ENCODE data around the gene BCORL1. TPM values are rescaled to one million over a fixed set of nuclear protein-coding genes. Genes with fewer than 3 reads are reported as not detected.

Gene BCORL1
- polyA plus RNA-seq: 1 to 10 TPM in 1 of 3 donors, under 1 TPM in 1, not detected in 1; 0.59 to 2.8 TPM

- peak; percentile 79 to 87 (median 84) for DNase-seq
- H3K4me3 Mint-ChIP-seq: no peak within 1 kb of the TSS
- peaks cover 16 to 21% of the 10 kb centered on the region in 2 donors for H3K4me1 Mint-ChIP-seq
- no peaks in the 10 kb centered on the region for H3K9me3 Mint-ChIP-seq
- H3K36me3 Mint-ChIP-seq: no peaks in the 10 kb centered on the region
- H3K27ac Mint-ChIP-seq: peak within 1 kb of the TSS; percentile 34 to 80 (median 48)
- H3K27me3 Mint-ChIP-seq (ENCODE audit: low read depth in 3 of 3): peaks cover 0 to 4% (median 3%) of the 10 kb centered on the region in 3 donors
Observed at GRCh38 chrX:129982300-129983251, at the start of gene BCORL1. Gene BCORL1, plus strand, starts transcription at chrX:129982635. Its CDS starts 22,597 bp downstream, at chrX:130005232.

- Mint-ChIP-seq H3K9me3 (no peaks in the 10 kb centered on the region), H3K36me3 (no peaks in the 10 kb centered on the region), H3K4me1 (peaks cover 0 to 3% of the 10 kb centered on the region in 2 donors), H3K4me3 (peak overlapping the region in 4 of 5 donors; percentile 45 to 62 (median 50)), H3K27me3 (ENCODE audit: low read depth in 3 of 3) (peaks cover 0 to 5% (median 2%) of the 10 kb centered on the region in 3 donors), H3K27ac (no peak overlapping the region)
- DNase-seq: no peak
Observed at GRCh38 chrX:129932821-129933321, 49.6 kb upstream of the BCORL1 start.

GRCh38 chrX:129933700-129934099, 48.7 kb upstream of the BCORL1 start:
- peak overlapping the region; percentile 62 to 78 (median 70) for H3K4me3 Mint-ChIP-seq
- DNase-seq: no peak
- H3K27me3 Mint-ChIP-seq (ENCODE audit: low read depth in 3 of 3): peaks cover 0 to 7% (median 2%) of the 10 kb centered on the region in 3 donors
- H3K4me1 Mint-ChIP-seq: peaks cover 0 to 3% of the 10 kb centered on the region in 2 donors
- no peaks in the 10 kb centered on the region for H3K9me3 Mint-ChIP-seq
- peak overlapping the region in 1 of 6 donors; percentile 53 for H3K27ac Mint-ChIP-seq
- H3K36me3 Mint-ChIP-seq: no peaks in the 10 kb centered on the region

GRCh38 chrX:129934461-129934860, 48.0 kb upstream of the BCORL1 start:
- peaks cover 0 to 7% (median 2%) of the 10 kb centered on the region in 3 donors for H3K27me3 Mint-ChIP-seq (ENCODE audit: low read depth in 3 of 3)
- no peak for DNase-seq
- H3K4me1 Mint-ChIP-seq: peaks cover 0 to 3% of the 10 kb centered on the region in 2 donors
- no peaks in the 10 kb centered on the region for H3K36me3 Mint-ChIP-seq
- no peak overlapping the region for H3K27ac Mint-ChIP-seq
- H3K9me3 Mint-ChIP-seq: no peaks in the 10 kb centered on the region
- peak overlapping the region in 1 of 5 donors; percentile 44 for H3K4me3 Mint-ChIP-seq

GRCh38 chrX:129934952-129935351, 47.5 kb upstream of the BCORL1 start:
- H3K9me3 Mint-ChIP-seq: no peaks in the 10 kb centered on the region
- peaks cover 0 to 7% (median 2%) of the 10 kb centered on the region in 3 donors for H3K27me3 Mint-ChIP-seq (ENCODE audit: low read depth in 3 of 3)
- no peak overlapping the region for H3K27ac Mint-ChIP-seq
- DNase-seq: no peak
- no peak overlapping the region for H3K4me3 Mint-ChIP-seq
- H3K4me1 Mint-ChIP-seq: peaks cover 0 to 3% of the 10 kb centered on the region in 2 donors
- no peaks in the 10 kb centered on the region for H3K36me3 Mint-ChIP-seq

- no peaks in the 10 kb centered on the region for H3K9me3 Mint-ChIP-seq
- no peaks in the 10 kb centered on the region for H3K4me1 Mint-ChIP-seq
- H3K27ac Mint-ChIP-seq: no peak overlapping the region
- no peaks in the 10 kb centered on the region for H3K36me3 Mint-ChIP-seq
- no peak for DNase-seq
- peaks cover 2 to 7% (median 2%) of the 10 kb centered on the region in 3 donors for H3K27me3 Mint-ChIP-seq (ENCODE audit: low read depth in 3 of 3)
- no peak overlapping the region for H3K4me3 Mint-ChIP-seq
Observed at GRCh38 chrX:129938081-129938480, 44.4 kb upstream of the BCORL1 start.

GRCh38 chrX:129939986-129940385, 42.4 kb upstream of the BCORL1 start:
- no peak overlapping the region for H3K27ac Mint-ChIP-seq
- no peaks in the 10 kb centered on the region for H3K4me1 Mint-ChIP-seq
- H3K27me3 Mint-ChIP-seq (ENCODE audit: low read depth in 3 of 3): peaks cover 0 to 5% (median 2%) of the 10 kb centered on the region in 3 donors
- H3K9me3 Mint-ChIP-seq: no peaks in the 10 kb centered on the region
- H3K4me3 Mint-ChIP-seq: no peak overlapping the region
- no peaks in the 10 kb centered on the region for H3K36me3 Mint-ChIP-seq
- DNase-seq: no peak

- Mint-ChIP-seq H3K4me3 (no peak overlapping the region), H3K27me3 (ENCODE audit: low read depth in 3 of 3) (peaks cover 0 to 5% (median 2%) of the 10 kb centered on the region in 3 donors), H3K36me3 (no peaks in the 10 kb centered on the region)
Observed at GRCh38 chrX:129940721-129941120, 41.7 kb upstream of the BCORL1 start.

GRCh38 chrX:129945131-129945530, 37.3 kb upstream of the BCORL1 start:
- Mint-ChIP-seq H3K9me3 (no peaks in the 10 kb centered on the region), H3K27ac (no peak overlapping the region), H3K4me3 (no peak overlapping the region), H3K36me3 (no peaks in the 10 kb centered on the region), H3K4me1 (no peaks in the 10 kb centered on the region), H3K27me3 (ENCODE audit: low read depth in 3 of 3) (peaks cover 0 to 6% (median 3%) of the 10 kb centered on the region in 3 donors)
- DNase-seq: no peak

More at GRCh38 chrX:129940721-129941120, 41.7 kb upstream of the BCORL1 start:
- Mint-ChIP-seq H3K9me3 (no peaks in the 10 kb centered on the region), H3K27ac (no peak overlapping the region), H3K4me1 (no peaks in the 10 kb centered on the region)
- DNase-seq: no peak

- H3K27me3 Mint-ChIP-seq (ENCODE audit: low read depth in 3 of 3): peaks cover 6 to 15% (median 11%) of the 10 kb centered on the region in 3 donors
- peak overlapping the region in 1 of 6 donors; percentile 44 for H3K27ac Mint-ChIP-seq
- H3K9me3 Mint-ChIP-seq: peaks cover 0 to 5% (median 0%) of the 10 kb centered on the region in 6 donors
- peak overlapping the region; percentile 39 to 75 (median 61) for H3K4me3 Mint-ChIP-seq
- no peak for DNase-seq
- peaks cover 0 to 4% (median 0%) of the 10 kb centered on the region in 3 donors for H3K36me3 Mint-ChIP-seq
- H3K4me1 Mint-ChIP-seq: peaks cover 12 to 25% of the 10 kb centered on the region in 2 donors
Observed at GRCh38 chrX:129953334-129953648, 29.1 kb upstream of the BCORL1 start.

- H3K27ac Mint-ChIP-seq: peak overlapping the region in 1 of 6 donors; percentile 44
- H3K9me3 Mint-ChIP-seq: peaks cover 0 to 5% (median 0%) of the 10 kb centered on the region in 6 donors
- H3K4me1 Mint-ChIP-seq: peaks cover 17 to 30% of the 10 kb centered on the region in 2 donors
- H3K4me3 Mint-ChIP-seq: peak overlapping the region; percentile 39 to 75 (median 61)
- no peak for DNase-seq
- H3K27me3 Mint-ChIP-seq (ENCODE audit: low read depth in 3 of 3): peaks cover 8 to 15% (median 11%) of the 10 kb centered on the region in 3 donors
- peaks cover 0 to 4% (median 0%) of the 10 kb centered on the region in 3 donors for H3K36me3 Mint-ChIP-seq
Observed at GRCh38 chrX:129953881-129954280, 28.6 kb upstream of the BCORL1 start.

- no peak overlapping the region for H3K4me3 Mint-ChIP-seq
- H3K27ac Mint-ChIP-seq: no peak overlapping the region
- peaks cover 0 to 4% (median 0%) of the 10 kb centered on the region in 3 donors for H3K36me3 Mint-ChIP-seq
Observed at GRCh38 chrX:129954804-129955203, 27.6 kb upstream of the BCORL1 start.

GRCh38 chrX:129955682-129956081, 26.8 kb upstream of the BCORL1 start:
- DNase-seq: no peak
- H3K36me3 Mint-ChIP-seq: peaks cover 0 to 4% (median 0%) of the 10 kb centered on the region in 3 donors
- H3K4me3 Mint-ChIP-seq: peak overlapping the region in 4 of 5 donors; percentile 5 to 47 (median 30)
- H3K9me3 Mint-ChIP-seq: peaks cover 0 to 5% (median 0%) of the 10 kb centered on the region in 6 donors
- H3K27me3 Mint-ChIP-seq (ENCODE audit: low read depth in 3 of 3): peaks cover 8 to 15% (median 11%) of the 10 kb centered on the region in 3 donors
- peaks cover 19 to 38% of the 10 kb centered on the region in 2 donors for H3K4me1 Mint-ChIP-seq
- peak overlapping the region in 3 of 6 donors; percentile 12 to 41 (median 32) for H3K27ac Mint-ChIP-seq

More at GRCh38 chrX:129954804-129955203, 27.6 kb upstream of the BCORL1 start:
- peaks cover 0 to 5% (median 0%) of the 10 kb centered on the region in 6 donors for H3K9me3 Mint-ChIP-seq
- peaks cover 8 to 15% (median 11%) of the 10 kb centered on the region in 3 donors for H3K27me3 Mint-ChIP-seq (ENCODE audit: low read depth in 3 of 3)
- no peak for DNase-seq
- peaks cover 17 to 33% of the 10 kb centered on the region in 2 donors for H3K4me1 Mint-ChIP-seq
